ENCODE measurements around the gene RNF151. TPM values are rescaled to one million over a fixed set of nuclear protein-coding genes. Genes with fewer than 3 reads are reported as not detected.
A peak's percentile ranks its signal among the peaks of the same experiment; 100 is the strongest.

Gene RNF151
- total RNA-seq, 4 donors from 2014 or later = not detected

GRCh38 chr16:1976951-1977874 is 10.6 kb downstream of the RNF151 start:
- DNase-seq = no peak
- H3K27me3 ChIP-seq = no peaks in the 10 kb centered on the region
- TF ChIP-seq POLR2A (IDR thresholded peaks at IDR 0.05) (no peak), CTCF (IDR thresholded peaks at IDR 0.05) (no peak)
- H3K4me1 ChIP-seq = peaks cover 3 to 45% (median 11%) of the 10 kb centered on the region in 4 donors
- H3K4me3 ChIP-seq = no peak overlapping the region
- peaks cover 0 to 47% (median 0%) of the 10 kb centered on the region in 3 donors for H3K36me3 ChIP-seq
- H3K9me3 ChIP-seq = no peaks in the 10 kb centered on the region
- H3K27ac ChIP-seq = no peak overlapping the region

- H3K4me1 ChIP-seq = peaks cover under 1 to 46% (median 5%) of the 10 kb centered on the region in 4 donors
- H3K9me3 ChIP-seq = no peaks in the 10 kb centered on the region
- TF ChIP-seq POLR2A (IDR thresholded peaks at IDR 0.05) (no peak), CTCF (IDR thresholded peaks at IDR 0.05) (no peak)
- no peak overlapping the region for H3K27ac ChIP-seq
- H3K4me3 ChIP-seq = no peak overlapping the region
- H3K27me3 ChIP-seq = no peaks in the 10 kb centered on the region
- peaks cover 0 to 47% (median 0%) of the 10 kb centered on the region in 3 donors for H3K36me3 ChIP-seq
- DNase-seq = no peak
Observed at GRCh38 chr16:1977875-1978268, 11.2 kb downstream of the RNF151 start.

GRCh38 chr16:1978476-1979120 is 11.9 kb downstream of the RNF151 start:
- H3K36me3 ChIP-seq = peaks cover 0 to 47% (median 0%) of the 10 kb centered on the region in 3 donors
- H3K27ac ChIP-seq = peak overlapping the region in 3 of 4 donors; percentile 77 to 88 (median 88)
- peak in 1 of 3 donors; percentile 57 for DNase-seq

GRCh38 chr16:1979271-1980029 is 12.8 kb downstream of the RNF151 start:
- H3K4me1 ChIP-seq = peaks cover 0 to 45% (median 8%) of the 10 kb centered on the region in 4 donors
- H3K27ac ChIP-seq = peak overlapping the region in 3 of 4 donors; percentile 77 to 88 (median 88)
- peaks cover 0 to 41% (median 0%) of the 10 kb centered on the region in 3 donors for H3K36me3 ChIP-seq
- no peaks in the 10 kb centered on the region for H3K9me3 ChIP-seq
- H3K27me3 ChIP-seq = no peaks in the 10 kb centered on the region
- H3K4me3 ChIP-seq = peak overlapping the region in 3 of 4 donors; percentile 21 to 72 (median 61)
- peak in 2 of 3 donors; percentile 92 to 96 for DNase-seq
- TF ChIP-seq POLR2A (IDR thresholded peaks at IDR 0.05) (peak; percentile 79 to 80), CTCF (IDR thresholded peaks at IDR 0.05) (peak in 1 of 6 experiments; percentile 2)

More at GRCh38 chr16:1978476-1979120, 11.9 kb downstream of the RNF151 start:
- H3K9me3 ChIP-seq = no peaks in the 10 kb centered on the region
- peaks cover 0 to 46% (median 6%) of the 10 kb centered on the region in 4 donors for H3K4me1 ChIP-seq
- TF ChIP-seq POLR2A (IDR thresholded peaks at IDR 0.05) (no peak), CTCF (IDR thresholded peaks at IDR 0.05) (no peak)
- H3K4me3 ChIP-seq = peak overlapping the region in 3 of 4 donors; percentile 21 to 72 (median 61)
- H3K27me3 ChIP-seq = no peaks in the 10 kb centered on the region
